ENCODE data around the gene PDE4B.

Gene PDE4B

GRCh38 chr1:66156144-66156543 lies 363.4 kb downstream of the PDE4B start:
- Mint-ChIP-seq H3K4me3 (no peak overlapping the region), H3K9me3 (no peaks in the 10 kb centered on the region), H3K27ac (no peak overlapping the region), H3K4me1 (ENCODE audit: low read depth) (no peaks in the 10 kb centered on the region), H3K27me3 (no peaks in the 10 kb centered on the region), H3K36me3 (ENCODE audit: low read depth) (no peaks in the 10 kb centered on the region)
- intact Hi-C loops (cut with micrococcal nuclease) = no loop called here

- intact Hi-C loops (cut with micrococcal nuclease) = no loop called here
- no peaks in the 10 kb centered on the region for H3K36me3 Mint-ChIP-seq (ENCODE audit: low read depth)
- no peaks in the 10 kb centered on the region for H3K9me3 Mint-ChIP-seq
These were observed 367.1 kb downstream of the PDE4B start for GRCh38 chr1:66159800-66160199.

GRCh38 chr1:66160719-66161118 lies 368.0 kb downstream of the PDE4B start:
- intact Hi-C loops (cut with micrococcal nuclease) = no loop called here
- H3K36me3 Mint-ChIP-seq (ENCODE audit: low read depth) = no peaks in the 10 kb centered on the region
- H3K27ac Mint-ChIP-seq = no peak overlapping the region
- no peaks in the 10 kb centered on the region for H3K4me1 Mint-ChIP-seq (ENCODE audit: low read depth)
- H3K9me3 Mint-ChIP-seq = no peaks in the 10 kb centered on the region
- no peaks in the 10 kb centered on the region for H3K27me3 Mint-ChIP-seq
- no peak overlapping the region for H3K4me3 Mint-ChIP-seq

More at GRCh38 chr1:66159800-66160199, 367.1 kb downstream of the PDE4B start:
- Mint-ChIP-seq H3K4me1 (ENCODE audit: low read depth) (no peaks in the 10 kb centered on the region), H3K27ac (no peak overlapping the region), H3K4me3 (no peak overlapping the region), H3K27me3 (no peaks in the 10 kb centered on the region)

GRCh38 chr1:66166753-66167152 lies 374.1 kb downstream of the PDE4B start:
- Mint-ChIP-seq H3K4me1 (ENCODE audit: low read depth) (peaks cover 10% of the 10 kb centered on the region), H3K4me3 (no peak overlapping the region), H3K9me3 (no peaks in the 10 kb centered on the region), H3K27ac (no peak overlapping the region), H3K27me3 (no peaks in the 10 kb centered on the region), H3K36me3 (ENCODE audit: low read depth) (no peaks in the 10 kb centered on the region)
- intact Hi-C loops (cut with micrococcal nuclease) = no loop called here

GRCh38 chr1:66167267-66167666 lies 374.6 kb downstream of the PDE4B start:
- H3K9me3 Mint-ChIP-seq = no peaks in the 10 kb centered on the region
- no peak overlapping the region for H3K4me3 Mint-ChIP-seq
- H3K27ac Mint-ChIP-seq = no peak overlapping the region
- intact Hi-C loops (cut with micrococcal nuclease) = no loop called here
- no peaks in the 10 kb centered on the region for H3K27me3 Mint-ChIP-seq
- peaks cover 10% of the 10 kb centered on the region for H3K4me1 Mint-ChIP-seq (ENCODE audit: low read depth)
- no peaks in the 10 kb centered on the region for H3K36me3 Mint-ChIP-seq (ENCODE audit: low read depth)

GRCh38 chr1:66168467-66168887 lies 375.8 kb downstream of the PDE4B start:
- H3K9me3 Mint-ChIP-seq = no peaks in the 10 kb centered on the region
- intact Hi-C loops (cut with micrococcal nuclease) = no loop called here
- peaks cover 10% of the 10 kb centered on the region for H3K4me1 Mint-ChIP-seq (ENCODE audit: low read depth)
- no peaks in the 10 kb centered on the region for H3K27me3 Mint-ChIP-seq
- no peaks in the 10 kb centered on the region for H3K36me3 Mint-ChIP-seq (ENCODE audit: low read depth)
- no peak overlapping the region for H3K4me3 Mint-ChIP-seq
- H3K27ac Mint-ChIP-seq = no peak overlapping the region

GRCh38 chr1:66168948-66169671 lies 376.4 kb downstream of the PDE4B start:
- Mint-ChIP-seq H3K4me3 (no peak overlapping the region), H3K4me1 (ENCODE audit: low read depth) (peaks cover 10% of the 10 kb centered on the region), H3K9me3 (no peaks in the 10 kb centered on the region), H3K27ac (no peak overlapping the region), H3K36me3 (ENCODE audit: low read depth) (no peaks in the 10 kb centered on the region), H3K27me3 (no peaks in the 10 kb centered on the region)
- intact Hi-C loops (cut with micrococcal nuclease) = no loop called here

GRCh38 chr1:66172272-66172671 lies 379.6 kb downstream of the PDE4B start:
- H3K4me1 Mint-ChIP-seq (ENCODE audit: low read depth) = peaks cover 10% of the 10 kb centered on the region
- no peaks in the 10 kb centered on the region for H3K36me3 Mint-ChIP-seq (ENCODE audit: low read depth)
- no peak overlapping the region for H3K4me3 Mint-ChIP-seq
- H3K9me3 Mint-ChIP-seq = peaks cover 7% of the 10 kb centered on the region
- no peaks in the 10 kb centered on the region for H3K27me3 Mint-ChIP-seq
- intact Hi-C loops (cut with micrococcal nuclease) = no loop called here
- H3K27ac Mint-ChIP-seq = no peak overlapping the region

- no peak overlapping the region for H3K27ac Mint-ChIP-seq
- no peak overlapping the region for H3K4me3 Mint-ChIP-seq
- H3K36me3 Mint-ChIP-seq (ENCODE audit: low read depth) = no peaks in the 10 kb centered on the region
- H3K27me3 Mint-ChIP-seq = no peaks in the 10 kb centered on the region
- intact Hi-C loops (cut with micrococcal nuclease) = no loop called here
- H3K4me1 Mint-ChIP-seq (ENCODE audit: low read depth) = no peaks in the 10 kb centered on the region
- H3K9me3 Mint-ChIP-seq = peaks cover 7% of the 10 kb centered on the region
These were observed 382.4 kb downstream of the PDE4B start for GRCh38 chr1:66175098-66175497.

GRCh38 chr1:66175581-66175980 lies 382.9 kb downstream of the PDE4B start:
- H3K4me1 Mint-ChIP-seq (ENCODE audit: low read depth) = no peaks in the 10 kb centered on the region
- intact Hi-C loops (cut with micrococcal nuclease) = no loop called here
- no peaks in the 10 kb centered on the region for H3K36me3 Mint-ChIP-seq (ENCODE audit: low read depth)

GRCh38 chr1:66176012-66176715 lies 383.5 kb downstream of the PDE4B start:
- Mint-ChIP-seq H3K27ac (no peak overlapping the region), H3K27me3 (no peaks in the 10 kb centered on the region), H3K36me3 (ENCODE audit: low read depth) (no peaks in the 10 kb centered on the region), H3K9me3 (peaks cover 7% of the 10 kb centered on the region), H3K4me1 (ENCODE audit: low read depth) (no peaks in the 10 kb centered on the region), H3K4me3 (no peak overlapping the region)
- intact Hi-C loops (cut with micrococcal nuclease) = no loop called here

More at GRCh38 chr1:66175581-66175980, 382.9 kb downstream of the PDE4B start:
- Mint-ChIP-seq H3K4me3 (no peak overlapping the region), H3K27ac (no peak overlapping the region), H3K9me3 (peaks cover 7% of the 10 kb centered on the region), H3K27me3 (no peaks in the 10 kb centered on the region)

GRCh38 chr1:66176832-66177231 lies 384.1 kb downstream of the PDE4B start:
- H3K4me1 Mint-ChIP-seq (ENCODE audit: low read depth) = no peaks in the 10 kb centered on the region
- intact Hi-C loops (cut with micrococcal nuclease) = no loop called here
- peaks cover 7% of the 10 kb centered on the region for H3K9me3 Mint-ChIP-seq
- H3K4me3 Mint-ChIP-seq = no peak overlapping the region
- no peaks in the 10 kb centered on the region for H3K27me3 Mint-ChIP-seq
- no peak overlapping the region for H3K27ac Mint-ChIP-seq
- H3K36me3 Mint-ChIP-seq (ENCODE audit: low read depth) = no peaks in the 10 kb centered on the region

GRCh38 chr1:66177510-66177909 lies 384.8 kb downstream of the PDE4B start:
- H3K4me1 Mint-ChIP-seq (ENCODE audit: low read depth) = no peaks in the 10 kb centered on the region
- peaks cover 7% of the 10 kb centered on the region for H3K9me3 Mint-ChIP-seq

GRCh38 chr1:66182026-66182425 lies 389.3 kb downstream of the PDE4B start:
- Mint-ChIP-seq H3K36me3 (ENCODE audit: low read depth) (no peaks in the 10 kb centered on the region), H3K9me3 (no peaks in the 10 kb centered on the region), H3K4me1 (ENCODE audit: low read depth) (no peaks in the 10 kb centered on the region), H3K27ac (no peak overlapping the region), H3K27me3 (no peaks in the 10 kb centered on the region), H3K4me3 (no peak overlapping the region)
- intact Hi-C loops (cut with micrococcal nuclease) = no loop called here

More at GRCh38 chr1:66177510-66177909, 384.8 kb downstream of the PDE4B start:
- H3K27ac Mint-ChIP-seq = no peak overlapping the region
- no peak overlapping the region for H3K4me3 Mint-ChIP-seq
- intact Hi-C loops (cut with micrococcal nuclease) = no loop called here
- no peaks in the 10 kb centered on the region for H3K36me3 Mint-ChIP-seq (ENCODE audit: low read depth)
- H3K27me3 Mint-ChIP-seq = no peaks in the 10 kb centered on the region
